H1 (cell line): ENCODE data around the gene DBF4. TPM values are rescaled to one million over a fixed set of nuclear protein-coding genes. Genes with fewer than 3 reads are reported as not detected.

Experiments
- CTCF ChIA-PET: fragments of 300-600 bp; sonication (Branson Sonifier 250); formaldehyde crosslinking; loops from one replicate; lab custom pipeline; 2021; ENCODE audit not compliant: partially characterized antibody; lab: Charles Lee
- POLR2A ChIA-PET: fragments of 300-600 bp; sonication (Branson Sonifier 250); formaldehyde crosslinking; loops from one replicate; lab custom pipeline; 2021; ENCODE audit warnings: inconsistent platforms; ENCODE audit not compliant: partially characterized antibody; lab: Charles Lee
- DNase-seq, 2 experiments: peaks; one replicate each; pipeline versions ENCODE4 v3.0.0 to v3.0.0-alpha.2; 2010 to 2022; ENCODE audit warnings: low spot score in 2 of 2, low read depth in 1 of 2, mixed read lengths in 1 of 2
- FAIRE-seq: peaks from 2 replicates; lab custom pipeline; 2011; peaks lifted over from hg19 to GRCh38; lab: Jason Lieb, UNC
- H2AFZ ChIP-seq: 2 replicates; pipeline ENCODE4 v1.8.1; 2012; ENCODE audit warnings: low read length, inconsistent platforms
- H2AK5ac ChIP-seq: 2 replicates; pipeline ENCODE4 v1.6.1; 2013; ENCODE audit warnings: low read depth, low read length
- H2BK120ac ChIP-seq: replicated peaks from 2 replicates; pipeline ENCODE3; 2013; ENCODE audit warnings: low read depth, low read length, inconsistent platforms
- H2BK12ac ChIP-seq: 2 replicates; pipeline ENCODE4 v1.6.1; 2013; ENCODE audit warnings: low read depth, low read length
- H2BK15ac ChIP-seq: 2 replicates; pipeline ENCODE4 v1.6.1; 2013; ENCODE audit warnings: low read length
- H2BK20ac ChIP-seq: 2 replicates; pipeline ENCODE4 v1.6.1; 2013; ENCODE audit warnings: low read length
- H2BK5ac ChIP-seq: 2 replicates; pipeline ENCODE4 v1.6.1; 2013; ENCODE audit warnings: low read depth, low read length
- H3K14ac ChIP-seq: 2 replicates; pipeline ENCODE4 v1.6.1; 2013; ENCODE audit warnings: inconsistent platforms; ENCODE audit not compliant: insufficient read length
- H3K18ac ChIP-seq: 2 replicates; pipeline ENCODE4 v1.6.1; 2013; ENCODE audit warnings: low read length; ENCODE audit errors: extremely low read depth
- H3K23ac ChIP-seq: 2 replicates; pipeline ENCODE4 v1.6.1; 2013; ENCODE audit warnings: inconsistent platforms; ENCODE audit not compliant: insufficient read length
- H3K23me2 ChIP-seq: 2 replicates; pipeline ENCODE4 v1.6.1; 2013; ENCODE audit warnings: low read depth, low read length
- H3K27ac ChIP-seq: 2 replicates; pipeline ENCODE4 v1.6.1; 2011; ENCODE audit warnings: low read depth, low read length, inconsistent platforms
- H3K27me3 ChIP-seq, 4 experiments: replicated peaks in 1 of 4; 1 replicate in 1 of 4; 2 replicates in 3 of 4; pipeline versions ENCODE4 v1.6.1 to v1.8.1; 2011 to 2013; ENCODE audit warnings: low read length in 3 of 4, mild to moderate bottlenecking in 3 of 4, inconsistent platforms in 2 of 4, mixed read lengths in 2 of 4, moderate library complexity in 1 of 4; ENCODE audit not compliant: control insufficient read depth in 3 of 4, insufficient read depth in 3 of 4; ENCODE audit errors: extremely low read depth in 1 of 4
- H3K36me3 ChIP-seq, 4 experiments: 2 replicates each; pipeline versions ENCODE4 v1.6.1 to v1.8.1; 2011 to 2013; ENCODE audit warnings: mild to moderate bottlenecking in 4 of 4, low read length in 3 of 4, moderate library complexity in 2 of 4, control low read depth in 1 of 4, inconsistent platforms in 1 of 4; ENCODE audit not compliant: insufficient read depth in 4 of 4, control insufficient read depth in 2 of 4
- H3K4ac ChIP-seq: replicated peaks from 2 replicates; pipeline ENCODE3; 2013; ENCODE audit warnings: low read length, low read depth, mixed read lengths, inconsistent platforms; ENCODE audit not compliant: insufficient read length
- H3K4me1 ChIP-seq, 4 experiments: replicated peaks in 1 of 4; 1 replicate in 1 of 4; 2 replicates in 3 of 4; pipeline versions ENCODE4 v1.6.1 to v1.8.1; 2011 to 2013; ENCODE audit warnings: low read length in 3 of 4, inconsistent platforms in 2 of 4, mixed read lengths in 1 of 4; ENCODE audit not compliant: insufficient read depth in 4 of 4, control insufficient read depth in 3 of 4
- H3K4me2 ChIP-seq, 2 experiments: 2 replicates each; pipeline versions ENCODE4 v1.6.1 to v1.8.1; 2011 to 2013; ENCODE audit warnings: low read depth in 2 of 2, low read length in 2 of 2, control low read depth in 1 of 2, inconsistent platforms in 1 of 2, mild to moderate bottlenecking in 1 of 2; ENCODE audit not compliant: insufficient read depth in 1 of 2
- H3K4me3 ChIP-seq, 4 experiments: fragments of 200-600, 300-600 bp in 1 of 4; sonication (generic), shearing (Covaris generic), sonication (Bioruptor Twin) in 1 of 4; 2 replicates each; pipeline versions ENCODE4 v1.5.1 to v1.8.1; 2011 to 2016; ENCODE audit warnings: low read length in 4 of 4, low read depth in 3 of 4, control low read depth in 2 of 4, inconsistent platforms in 2 of 4, mild to moderate bottlenecking in 2 of 4, mixed read lengths in 1 of 4, moderate library complexity in 1 of 4; ENCODE audit not compliant: insufficient read depth in 2 of 4; ENCODE audit errors: extremely low read depth in 1 of 4
- H3K56ac ChIP-seq: replicated peaks from 2 replicates; pipeline ENCODE3; 2013; ENCODE audit warnings: low read depth, mild to moderate bottlenecking, mixed read lengths, low read length, inconsistent platforms; ENCODE audit not compliant: insufficient read length
- H3K79me1 ChIP-seq: 2 replicates; pipeline ENCODE4 v1.6.1; 2013; ENCODE audit warnings: low read depth, low read length, control low read depth
- H3K79me2 ChIP-seq, 2 experiments: 2 replicates each; pipeline versions ENCODE4 v1.6.1 to v1.8.1; 2012 to 2013; ENCODE audit warnings: low read length in 2 of 2, mild to moderate bottlenecking in 2 of 2, inconsistent platforms in 1 of 2; ENCODE audit not compliant: insufficient read depth in 2 of 2, control insufficient read depth in 1 of 2
- H3K9ac ChIP-seq, 4 experiments: replicated peaks in 1 of 4; 1 replicate in 1 of 4; 2 replicates in 3 of 4; pipeline versions ENCODE4 v1.6.1 to v1.8.1; 2011 to 2013; ENCODE audit warnings: low read depth in 3 of 4, low read length in 3 of 4, control low read depth in 2 of 4, mild to moderate bottlenecking in 2 of 4, moderate library complexity in 2 of 4, inconsistent platforms in 1 of 4; ENCODE audit errors: extremely low read depth in 1 of 4
- H3K9me3 ChIP-seq, 2 experiments: 2 replicates each; pipeline versions ENCODE4 v1.6.1 to v1.8.1; 2012 to 2013; ENCODE audit warnings: mild to moderate bottlenecking in 2 of 2, moderate library complexity in 2 of 2, control low read depth in 1 of 2, inconsistent platforms in 1 of 2, low read depth in 1 of 2, low read length in 1 of 2, mixed read lengths in 1 of 2; ENCODE audit not compliant: insufficient read depth in 2 of 2
- H4K20me1 ChIP-seq, 2 experiments: replicated peaks in 1 of 2; 2 replicates each; pipeline versions ENCODE3 to v1.8.1; 2011 to 2013; ENCODE audit warnings: inconsistent platforms in 2 of 2, low read length in 2 of 2, mild to moderate bottlenecking in 1 of 2; ENCODE audit not compliant: insufficient read depth in 2 of 2, control insufficient read depth in 1 of 2
- H4K5ac ChIP-seq: 2 replicates; pipeline ENCODE4 v1.6.1; 2013; ENCODE audit warnings: low read length, low read depth, mixed read lengths, inconsistent platforms; ENCODE audit not compliant: insufficient read length
- H4K8ac ChIP-seq: 2 replicates; pipeline ENCODE4 v1.8.0; 2013; ENCODE audit warnings: mild to moderate bottlenecking, moderate library complexity, low read length, inconsistent platforms; ENCODE audit not compliant: insufficient read depth; ENCODE audit errors: extremely low read depth
- H4K91ac ChIP-seq: replicated peaks from 2 replicates; pipeline ENCODE3; 2013; ENCODE audit warnings: low read length, mixed read lengths, inconsistent platforms; ENCODE audit not compliant: insufficient read length
- CBX8 ChIP-seq: fragments of 300-800, 300-1000 bp; sonication (generic); IDR thresholded peaks from 2 replicates; pipeline ENCODE4 v1.7.1; 2016; ENCODE audit warnings: low read depth, low read length, borderline replicate concordance
- CEBPB ChIP-seq: IDR thresholded peaks from 2 replicates; pipeline ENCODE4 v1.6.1; 2012; ENCODE audit warnings: low read depth, low read length
- CHD1 ChIP-seq: IDR thresholded peaks from 2 replicates; pipeline ENCODE4 v1.6.1; 2012; ENCODE audit warnings: low read depth, low read length, improper control_type of control experiment
- CREB1 ChIP-seq: IDR thresholded peaks from 2 replicates; pipeline ENCODE4 v1.6.1; 2012; ENCODE audit warnings: inconsistent platforms
- GTF2F1 ChIP-seq: IDR thresholded peaks from 2 replicates; pipeline ENCODE4 v1.6.1; 2012; ENCODE audit warnings: low read depth, low read length, improper control_type of control experiment, borderline replicate concordance
- NANOG ChIP-seq: IDR thresholded peaks from 2 replicates; pipeline ENCODE4 v1.6.1; 2011; ENCODE audit warnings: low read length, low read depth, mild to moderate bottlenecking, inconsistent platforms; ENCODE audit not compliant: insufficient read depth, poor library complexity, severe bottlenecking
- POLR2A ChIP-seq, 2 experiments: IDR thresholded peaks; 1 replicate in 1 of 2; 2 replicates in 1 of 2; pipeline ENCODE4 v1.6.1; 2011; ENCODE audit warnings: low read depth in 2 of 2, low read length in 2 of 2, mild to moderate bottlenecking in 2 of 2; ENCODE audit errors: control extremely low read depth in 1 of 2
- RBBP5 ChIP-seq: IDR thresholded peaks from 2 replicates; pipeline ENCODE4 v1.7.1; 2012; ENCODE audit warnings: low read depth, mild to moderate bottlenecking, inconsistent platforms, low read length, moderate library complexity, borderline replicate concordance
- RFX5 ChIP-seq: IDR thresholded peaks from 2 replicates; pipeline ENCODE4 v1.6.1; 2011; ENCODE audit warnings: low read depth, low read length, improper control_type of control experiment, borderline replicate concordance
- YY1 ChIP-seq: IDR thresholded peaks from 2 replicates; pipeline ENCODE4 v1.6.1; 2011; ENCODE audit warnings: low read depth, mild to moderate bottlenecking, low read length
- WGBS, 2 experiments: shearing (Covaris generic) in 1 of 2; methylation state at CpG; one replicate each; pipeline versions ENCODE4 v1.1.6 to v1.1.7; 2013 to 2015; ENCODE audit warnings: low lambda C conversion rate in 2 of 2, mixed read lengths in 2 of 2, inconsistent platforms in 1 of 2, low coverage in 1 of 2, missing lambda C conversion rate in 1 of 2; ENCODE audit not compliant: insufficient replicate concordance in 2 of 2, insufficient coverage in 1 of 2, insufficient read length in 1 of 2; ENCODE audit errors: extremely low coverage in 1 of 2, missing lambda C conversion rate in 1 of 2; 5-methylcytosine and 5-hydroxymethylcytosine counted together
- polyA plus RNA-seq, 7 experiments: library from polyadenylated mRNA; depleted of rRNA in 3 of 7; stranded (reverse) in 5 of 7; unstranded in 2 of 7; fragments of >200 nt in 5 of 7; fragments of 200-250 nt in 2 of 7; gene quantifications; 1 replicate in 5 of 7; 2 replicates in 1 of 7; 4 replicates in 1 of 7; pipeline versions ENCODE4 v1.2.1 to v1.2.3, GENCODE V29; 2011 to 2013; ENCODE audit warnings: missing spikeins in 2 of 7, mixed read lengths in 2 of 7
- total RNA-seq: library from RNA; stranded (reverse); fragmentation: NEBNext Ultra II Directional; extraction: Animal tissue kit (Norgen Biotek cat#: 25700); gene quantifications from 2 replicates; pipeline ENCODE4 v1.2.1, GENCODE V29; 2021
- TF ChIP-seq, protein P1 (sequence below): IDR thresholded peaks from 2 replicates; pipeline ENCODE4 v1.6.1; 2012; ENCODE audit warnings: low read length, inconsistent platforms

DBF4 gene
- total and polyA plus RNA-seq, 2 of the 8 experiments (the other 6 are each of a cell fraction or from before 2014, with no cell fraction given): 8.7 to 82.4 TPM

DNA sequence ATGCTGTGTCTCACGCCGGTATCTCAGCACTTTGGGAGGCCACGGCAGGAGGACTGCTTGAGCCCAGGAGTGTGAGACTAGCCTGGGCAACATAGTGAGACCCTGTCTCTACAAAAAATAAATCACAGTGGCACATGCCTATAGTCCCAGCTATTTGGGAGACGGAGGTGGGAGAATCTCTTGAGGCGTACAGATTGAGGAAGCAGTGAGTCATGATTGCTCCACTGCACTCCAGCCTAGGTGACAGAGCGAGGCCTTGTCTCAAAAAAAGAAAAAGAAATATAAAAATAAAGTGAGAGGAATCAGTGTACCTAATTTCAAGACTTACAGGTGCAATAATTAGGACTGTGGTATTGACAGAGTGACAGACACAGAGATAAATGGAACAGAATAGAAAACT lies 24.0 kb upstream of the DBF4 start:
- no peak overlapping the region for H2BK12ac ChIP-seq
- H3K79me1 ChIP-seq: no peaks in the 10 kb centered on the region
- no peak overlapping the region for H3K4ac ChIP-seq
- H3K14ac ChIP-seq: no peak overlapping the region
- no peak for DNase-seq
- H4K5ac ChIP-seq: no peak overlapping the region
- no peak overlapping the region for H3K23ac ChIP-seq
- TF ChIP-seq RFX5 (no peak), CEBPB (no peak), YY1 (no peak), NANOG (no peak), CHD1 (no peak), POLR2A (IDR thresholded peaks at IDR 0.05; ENCODE audit: control extremely low read depth in 1 of 2, low read depth in 2 of 2, low read length in 2 of 2) (no peak), RBBP5 (no peak), GTF2F1 (no peak), CREB1 (no peak), CBX8 (no peak)
- TF ChIP-seq, protein P1, sequence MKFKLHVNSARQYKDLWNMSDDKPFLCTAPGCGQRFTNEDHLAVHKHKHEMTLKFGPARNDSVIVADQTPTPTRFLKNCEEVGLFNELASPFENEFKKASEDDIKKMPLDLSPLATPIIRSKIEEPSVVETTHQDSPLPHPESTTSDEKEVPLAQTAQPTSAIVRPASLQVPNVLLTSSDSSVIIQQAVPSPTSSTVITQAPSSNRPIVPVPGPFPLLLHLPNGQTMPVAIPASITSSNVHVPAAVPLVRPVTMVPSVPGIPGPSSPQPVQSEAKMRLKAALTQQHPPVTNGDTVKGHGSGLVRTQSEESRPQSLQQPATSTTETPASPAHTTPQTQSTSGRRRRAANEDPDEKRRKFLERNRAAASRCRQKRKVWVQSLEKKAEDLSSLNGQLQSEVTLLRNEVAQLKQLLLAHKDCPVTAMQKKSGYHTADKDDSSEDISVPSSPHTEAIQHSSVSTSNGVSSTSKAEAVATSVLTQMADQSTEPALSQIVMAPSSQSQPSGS: no peak
- no peak overlapping the region for H4K8ac ChIP-seq
- CTCF ChIA-PET: no interaction called here
- no peak overlapping the region for H3K4me2 ChIP-seq
- no peak overlapping the region for H3K27ac ChIP-seq
- no peak overlapping the region for H2AFZ ChIP-seq
- H3K79me2 ChIP-seq: no peaks in the 10 kb centered on the region
- no peaks in the 10 kb centered on the region for H3K23me2 ChIP-seq
- no peak overlapping the region for H2BK120ac ChIP-seq
- H3K9me3 ChIP-seq: no peaks in the 10 kb centered on the region
- H3K4me1 ChIP-seq: no peaks in the 10 kb centered on the region; a peak in 1 of 7 replicates
- no peak overlapping the region for H3K56ac ChIP-seq
- H4K91ac ChIP-seq: no peak overlapping the region
- WGBS, 2 experiments: 89% methylated on average over 6 of the region's 6 CpGs; no CpG with 5 or more reads in 1 of the 2 experiments
- H2BK20ac ChIP-seq: no peak overlapping the region
- H3K18ac ChIP-seq: no peak overlapping the region
- no peak overlapping the region for H2BK15ac ChIP-seq
- H2AK5ac ChIP-seq: no peak overlapping the region
- no peak overlapping the region for H3K4me3 ChIP-seq
- H2BK5ac ChIP-seq: no peak overlapping the region
- H3K9ac ChIP-seq: no peak overlapping the region
- H3K36me3 ChIP-seq: peaks cover 0 to 13% (median 3%) of the 10 kb centered on the region in 4 experiments; a peak in 4 of 8 replicates
- H4K20me1 ChIP-seq: peaks cover 0 to 2% of the 10 kb centered on the region in 2 experiments
- POLR2A ChIA-PET: no interaction called here
- no peaks in the 10 kb centered on the region for H3K27me3 ChIP-seq
- no peak for FAIRE-seq
